Testis (tissue), 3 donors: ENCODE results near the gene ITGA11. TPM values are rescaled to one million over a fixed set of nuclear protein-coding genes. Genes with fewer than 3 reads are reported as not detected.

Experiments used
- DNase-seq: peaks from one replicate; pipeline ENCODE4 v3.0.0-alpha.2; 2019
- H3K27ac ChIP-seq, 2 donors: fragments of 200-600 bp; sonication (generic); one replicate each; pipeline ENCODE4 v1.5.1; 2019
- H3K27me3 ChIP-seq: fragments of 200-600 bp; sonication (generic); one replicate; pipeline ENCODE4 v1.5.1; 2019
- H3K36me3 ChIP-seq: fragments of 200-600 bp; sonication (generic); one replicate; pipeline ENCODE4 v1.5.1; 2017; ENCODE audit warnings: low read depth; ENCODE audit errors: missing control alignments
- H3K4me1 ChIP-seq: fragments of 200-600 bp; sonication (generic); one replicate; pipeline ENCODE4 v1.5.1; 2019
- H3K4me3 ChIP-seq, 2 donors: fragments of 200-600 bp; sonication (generic); one replicate each; pipeline ENCODE4 v1.5.1; 2017 to 2019
- H3K9me3 ChIP-seq: fragments of 200-600 bp; sonication (generic); one replicate; pipeline ENCODE4 v1.5.1; 2017
- POLR2A ChIP-seq: fragments of 450-650 bp; IDR thresholded peaks from one replicate; pipeline ENCODE4 v1.6.1; 2017; ENCODE audit warnings: antibody characterized with exemption, mild to moderate bottlenecking, moderate library complexity
- WGBS, 2 donors: methylation state at CpG; one replicate each; pipeline ENCODE4 v1.1.5; 2018; 5-methylcytosine and 5-hydroxymethylcytosine counted together
- intact Hi-C: fragments of 100-400 bp; cut with DNase I; formaldehyde crosslinking; loops from one replicate; pipeline ENCODE4 v1.15.1; 2023; ENCODE audit warnings: low total_unique reads
- polyA plus RNA-seq: library from polyadenylated mRNA; stranded (reverse); fragments of 350-450 nt; fragmentation: Illumina TruSeq; extraction: RNeasy Lipid Tissue Mini Kit (QIAGEN cat#74804); gene quantifications from one replicate; pipeline ENCODE4 v1.2.3, GENCODE V29; 2014; ENCODE audit warnings: low read depth, low replicate concordance; ENCODE audit not compliant: insufficient read depth
- total RNA-seq, 2 donors: library from RNA; depleted of rRNA; stranded (reverse); fragments of >200 nt; gene quantifications; one replicate each; pipeline ENCODE4 v1.2.3, GENCODE V29; 2016
- TF ChIP-seq, protein P1 (sequence below), 3 experiments: fragments of 450-650 bp in 2 of 3; fragments of 200-600 bp in 1 of 3; sonication (generic) in 1 of 3; IDR thresholded peaks; one replicate each; pipeline ENCODE4 v1.5.1; 2016 to 2019; ENCODE audit warnings: antibody characterized with exemption in 3 of 3, mild to moderate bottlenecking in 2 of 3, moderate library complexity in 1 of 3

The ITGA11 gene
- total and polyA plus RNA-seq, 3 donors from 2014 or later = 4.3 to 6.6 (median 5.6) TPM

DNA sequence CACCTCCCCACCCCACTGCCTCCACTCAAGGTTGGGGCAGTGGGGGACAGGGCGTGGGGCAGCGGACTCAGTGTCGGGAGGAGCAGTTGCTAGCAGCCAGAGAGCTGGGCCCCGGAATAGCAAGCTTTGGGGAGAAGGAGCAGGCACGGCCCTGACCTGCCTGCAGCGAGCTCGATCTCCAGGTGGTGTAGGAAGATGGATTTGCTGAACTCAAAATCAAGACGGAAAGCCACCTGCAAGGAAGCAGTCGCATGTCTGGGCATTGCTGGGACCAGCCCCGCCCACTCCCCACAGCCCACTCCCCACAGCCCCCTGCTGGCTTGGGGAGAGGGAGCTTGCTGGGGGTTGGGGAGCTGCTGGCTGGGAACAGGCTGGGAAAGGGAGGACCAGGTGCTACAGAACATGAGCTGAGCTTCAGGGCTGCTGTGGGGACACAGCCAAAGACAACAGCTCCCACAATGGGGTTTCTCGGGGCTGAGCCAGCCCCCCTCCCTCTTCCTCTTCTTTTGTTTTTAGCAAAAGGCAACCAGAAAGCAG lies 116.4 kb downstream of the ITGA11 start:
- intact Hi-C loops = loop anchor here (10.0 kb wide), 1 partner anchor 829 kb away; no protein-coding TSS in a partner anchor
- Histone ChIP-seq H3K4me3 (no peak overlapping the region), H3K36me3 (no peaks in the 10 kb centered on the region), H3K4me1 (peaks cover 8% of the 10 kb centered on the region), H3K9me3 (no peaks in the 10 kb centered on the region), H3K27me3 (no peaks in the 10 kb centered on the region), H3K27ac (no peak overlapping the region)
- peak; percentile 34 for DNase-seq
- WGBS, 2 donors = 62 to 68% methylated on average over 9 to 11 of the region's 11 CpGs
- TF ChIP-seq, protein P1, sequence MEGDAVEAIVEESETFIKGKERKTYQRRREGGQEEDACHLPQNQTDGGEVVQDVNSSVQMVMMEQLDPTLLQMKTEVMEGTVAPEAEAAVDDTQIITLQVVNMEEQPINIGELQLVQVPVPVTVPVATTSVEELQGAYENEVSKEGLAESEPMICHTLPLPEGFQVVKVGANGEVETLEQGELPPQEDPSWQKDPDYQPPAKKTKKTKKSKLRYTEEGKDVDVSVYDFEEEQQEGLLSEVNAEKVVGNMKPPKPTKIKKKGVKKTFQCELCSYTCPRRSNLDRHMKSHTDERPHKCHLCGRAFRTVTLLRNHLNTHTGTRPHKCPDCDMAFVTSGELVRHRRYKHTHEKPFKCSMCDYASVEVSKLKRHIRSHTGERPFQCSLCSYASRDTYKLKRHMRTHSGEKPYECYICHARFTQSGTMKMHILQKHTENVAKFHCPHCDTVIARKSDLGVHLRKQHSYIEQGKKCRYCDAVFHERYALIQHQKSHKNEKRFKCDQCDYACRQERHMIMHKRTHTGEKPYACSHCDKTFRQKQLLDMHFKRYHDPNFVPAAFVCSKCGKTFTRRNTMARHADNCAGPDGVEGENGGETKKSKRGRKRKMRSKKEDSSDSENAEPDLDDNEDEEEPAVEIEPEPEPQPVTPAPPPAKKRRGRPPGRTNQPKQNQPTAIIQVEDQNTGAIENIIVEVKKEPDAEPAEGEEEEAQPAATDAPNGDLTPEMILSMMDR (IDR thresholded peaks at IDR 0.05) = no peak
- TF ChIP-seq POLR2A = no peak

- WGBS, 2 donors = 63 to 72% methylated on average over 1 of the region's 1 CpG
- intact Hi-C loops = loop anchor here (10.0 kb wide), 1 partner anchor 830 kb away; no protein-coding TSS in a partner anchor
- no peak for DNase-seq
- peaks cover 8% of the 10 kb centered on the region for H3K4me1 ChIP-seq
- H3K27me3 ChIP-seq = no peaks in the 10 kb centered on the region
- TF ChIP-seq, protein P1 (IDR thresholded peaks at IDR 0.05) = no peak
- no peak for TF ChIP-seq POLR2A
- H3K36me3 ChIP-seq = no peaks in the 10 kb centered on the region
- no peaks in the 10 kb centered on the region for H3K9me3 ChIP-seq
- H3K4me3 ChIP-seq = no peak overlapping the region
- no peak overlapping the region for H3K27ac ChIP-seq
Measured at GRCh38 chr15:68315035-68315434, 116.9 kb downstream of the ITGA11 start.

GRCh38 chr15:68314563-68314962 lies 117.4 kb downstream of the ITGA11 start:
- Histone ChIP-seq H3K4me1 (peaks cover 8% of the 10 kb centered on the region), H3K27me3 (no peaks in the 10 kb centered on the region), H3K4me3 (no peak overlapping the region), H3K36me3 (no peaks in the 10 kb centered on the region), H3K27ac (no peak overlapping the region), H3K9me3 (no peaks in the 10 kb centered on the region)
- intact Hi-C loops = loop anchor here (10.0 kb wide), 1 partner anchor 830 kb away; no protein-coding TSS in a partner anchor
- TF ChIP-seq, protein P1 (IDR thresholded peaks at IDR 0.05) = no peak
- no peak for TF ChIP-seq POLR2A
- WGBS, 2 donors = 48 to 68% methylated on average over 11 of the region's 11 CpGs
- peak; percentile 68 for DNase-seq

- TF ChIP-seq, protein P1 (IDR thresholded peaks at IDR 0.05) = no peak
- no peak for TF ChIP-seq POLR2A
- H3K36me3 ChIP-seq = no peaks in the 10 kb centered on the region
- 79 to 81% methylated on average over 14 to 18 of the region's 18 CpGs for WGBS, 2 donors
- intact Hi-C loops = loop anchor here (10.0 kb wide), 1 partner anchor 831 kb away; no protein-coding TSS in a partner anchor
- H3K4me3 ChIP-seq = no peak overlapping the region
- H3K27me3 ChIP-seq = no peaks in the 10 kb centered on the region
- no peak for DNase-seq
- no peak overlapping the region for H3K27ac ChIP-seq
- H3K9me3 ChIP-seq = no peaks in the 10 kb centered on the region
- peaks cover 8% of the 10 kb centered on the region for H3K4me1 ChIP-seq
Measured at GRCh38 chr15:68313501-68314410, 118.2 kb downstream of the ITGA11 start.
